Parathyroid adenoma (tissue), 2 donors: ENCODE data around the gene LHX4.

Experiments used
- H2AFZ ChIP-seq: fragments of 300-600 bp; sonication (generic); one replicate; pipeline ENCODE4 v1.7.0; 2017; ENCODE audit warnings: antibody characterized with exemption, mild to moderate bottlenecking
- H3K27ac ChIP-seq: fragments of 300-600 bp; sonication (generic); one replicate; pipeline ENCODE4 v1.7.0; 2017
- H3K27me3 ChIP-seq: fragments of 300-600 bp; sonication (generic); one replicate; pipeline ENCODE4 v1.7.0; 2017; ENCODE audit warnings: low read length; ENCODE audit not compliant: control insufficient read depth, insufficient read depth
- H3K36me3 ChIP-seq: fragments of 300-600 bp; sonication (generic); one replicate; pipeline ENCODE4 v1.7.0; 2017; ENCODE audit warnings: low read length; ENCODE audit not compliant: control insufficient read depth, insufficient read depth
- H3K4me1 ChIP-seq: fragments of 300-600 bp; sonication (generic); one replicate; pipeline ENCODE4 v1.7.0; 2017; ENCODE audit warnings: control low read depth
- H3K4me2 ChIP-seq: fragments of 300-600 bp; sonication (generic); one replicate; pipeline ENCODE4 v1.7.0; 2017; ENCODE audit warnings: low read length
- H3K4me3 ChIP-seq: fragments of 300-600 bp; sonication (generic); one replicate; pipeline ENCODE4 v1.7.0; 2017; ENCODE audit warnings: low read depth, low read length
- H3K79me2 ChIP-seq: fragments of 300-600 bp; sonication (generic); one replicate; pipeline ENCODE4 v1.7.0; 2017; ENCODE audit warnings: control low read depth
- H3K9ac ChIP-seq: fragments of 300-600 bp; sonication (generic); one replicate; pipeline ENCODE4 v1.7.0; 2017; ENCODE audit warnings: mild to moderate bottlenecking
- H3K9me3 ChIP-seq: fragments of 300-600 bp; sonication (generic); one replicate; pipeline ENCODE4 v1.7.0; 2017; ENCODE audit warnings: low read length; ENCODE audit not compliant: control insufficient read depth
- CTCF ChIP-seq: fragments of 300-600 bp; sonication (generic); IDR thresholded peaks from one replicate; pipeline ENCODE4 v1.7.0; 2017; ENCODE audit warnings: antibody characterized with exemption, mild to moderate bottlenecking
- donor health status: primary hyperparathyroidism.

LHX4 gene

GRCh38 chr1:180229483-180230415, at the start of gene LHX4:
TSS of gene LHX4 (plus strand) at chr1:180230264. CDS start at chr1:180230530, 266 bp downstream.
- peaks cover 15% of the 10 kb centered on the region for H3K27me3 ChIP-seq
- peak within 1 kb of the TSS; percentile 61 for H3K4me2 ChIP-seq
- H3K79me2 ChIP-seq: no peaks in the 10 kb centered on the region
- H3K27ac ChIP-seq: no peak within 1 kb of the TSS
- H3K4me3 ChIP-seq: peak within 1 kb of the TSS; percentile 21
- no peaks in the 10 kb centered on the region for H3K36me3 ChIP-seq
- no peaks in the 10 kb centered on the region for H3K4me1 ChIP-seq
- H2AFZ ChIP-seq: peak within 1 kb of the TSS; percentile 60
- no peak within 1 kb of the TSS for H3K9ac ChIP-seq
- no peaks in the 10 kb centered on the region for H3K9me3 ChIP-seq
- TF ChIP-seq CTCF: no peak

GRCh38 chr1:180181048-180181447, 49.0 kb upstream of the LHX4 start:
- Histone ChIP-seq H3K36me3 (no peaks in the 10 kb centered on the region), H3K27ac (no peak overlapping the region), H3K79me2 (no peaks in the 10 kb centered on the region), H3K4me1 (no peaks in the 10 kb centered on the region), H3K9me3 (no peaks in the 10 kb centered on the region), H3K4me3 (no peak overlapping the region), H3K4me2 (no peak overlapping the region), H3K27me3 (no peaks in the 10 kb centered on the region), H3K9ac (no peak overlapping the region), H2AFZ (no peak overlapping the region)
- TF ChIP-seq CTCF: no peak

DNA sequence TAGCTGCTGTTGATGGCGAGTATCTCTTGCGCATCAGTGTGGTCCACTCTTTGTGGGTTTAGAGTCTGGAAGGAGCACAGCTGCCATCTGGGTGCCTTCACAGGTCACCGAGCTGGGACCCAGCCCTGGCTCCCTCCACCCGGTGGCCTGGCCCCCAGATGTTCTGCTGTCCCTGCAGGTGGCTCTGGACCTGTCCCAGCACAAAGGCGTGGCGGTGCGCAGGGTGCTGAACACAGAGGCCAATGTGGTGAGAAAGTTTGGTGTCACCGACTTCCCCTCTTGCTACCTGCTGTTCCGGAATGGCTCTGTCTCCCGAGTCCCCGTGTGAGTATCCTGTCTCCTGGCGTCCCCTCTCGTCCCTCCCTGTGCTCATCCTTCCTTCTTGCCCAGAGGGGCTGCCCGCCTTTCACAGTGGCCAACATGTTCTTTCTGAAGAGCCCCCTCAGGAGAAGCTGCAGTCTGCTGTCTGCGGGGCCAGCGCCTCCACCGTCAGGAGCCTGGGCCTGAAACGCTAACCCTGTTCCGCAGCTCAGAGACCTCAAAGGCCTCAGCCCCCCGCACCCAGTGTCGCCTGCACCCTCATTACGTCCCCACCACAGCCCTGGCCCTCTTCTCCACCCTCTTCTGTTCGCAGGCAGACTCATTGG, 47.9 kb upstream of the LHX4 start:
- Histone ChIP-seq H3K9me3 (no peaks in the 10 kb centered on the region), H3K4me2 (no peak overlapping the region), H3K27me3 (no peaks in the 10 kb centered on the region), H3K36me3 (no peaks in the 10 kb centered on the region), H3K4me3 (no peak overlapping the region), H3K9ac (no peak overlapping the region), H3K27ac (no peak overlapping the region), H2AFZ (no peak overlapping the region), H3K79me2 (no peaks in the 10 kb centered on the region), H3K4me1 (no peaks in the 10 kb centered on the region)
- TF ChIP-seq CTCF: no peak

DNA sequence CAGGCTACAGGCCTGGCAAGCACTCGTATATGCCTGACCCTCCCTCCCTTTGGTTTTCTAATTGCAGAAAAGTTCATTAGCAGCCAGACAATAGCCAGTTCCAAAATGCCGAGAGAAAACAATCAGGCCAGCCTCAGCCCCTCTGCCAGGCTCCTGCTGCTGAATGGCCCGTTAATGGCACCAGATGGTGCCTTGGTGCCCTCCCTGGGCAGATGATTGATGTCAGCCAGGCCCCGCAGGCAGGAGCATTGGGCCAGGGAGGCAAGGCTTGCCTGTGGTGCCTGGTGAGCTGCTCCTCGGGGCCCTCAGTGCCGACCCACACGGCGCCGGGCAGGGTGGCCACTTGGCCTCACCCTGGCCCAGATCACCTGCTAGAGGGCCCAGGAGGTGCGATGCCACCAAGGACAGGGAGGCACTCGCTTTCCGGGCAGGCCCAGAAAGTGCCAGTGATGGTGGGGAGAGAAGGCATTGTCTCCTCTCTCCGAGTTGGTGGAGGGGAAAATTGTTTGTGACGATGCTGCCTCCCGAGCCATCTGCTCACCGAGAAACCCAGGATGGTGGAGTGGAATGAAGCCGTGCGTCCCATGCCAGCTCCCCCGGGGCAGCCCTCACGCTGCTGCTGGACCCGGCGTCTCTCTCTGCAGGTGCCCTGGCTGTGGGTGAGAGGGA, 47.3 kb upstream of the LHX4 start:
- H3K4me2 ChIP-seq: no peak overlapping the region
- H3K79me2 ChIP-seq: no peaks in the 10 kb centered on the region
- no peak overlapping the region for H2AFZ ChIP-seq
- no peak overlapping the region for H3K9ac ChIP-seq
- no peaks in the 10 kb centered on the region for H3K27me3 ChIP-seq
- no peak for TF ChIP-seq CTCF
- H3K9me3 ChIP-seq: no peaks in the 10 kb centered on the region
- H3K27ac ChIP-seq: no peak overlapping the region
- no peaks in the 10 kb centered on the region for H3K4me1 ChIP-seq
- H3K4me3 ChIP-seq: no peak overlapping the region
- H3K36me3 ChIP-seq: no peaks in the 10 kb centered on the region
